ENCODE results near the gene PRLH. TPM values are rescaled to one million over a fixed set of nuclear protein-coding genes. Genes with fewer than 3 reads are reported as not detected.

Gene PRLH
- total and polyA plus RNA-seq, 2 of the 13 experiments (the other 11 are each of a cell fraction or from before 2014, with no cell fraction given) = not detected

GRCh38 chr2:237603049-237603717, 36.8 kb downstream of the PRLH start:
- no peaks in the 10 kb centered on the region for H4K20me1 ChIP-seq (ENCODE audit: insufficient read depth, low read length)
- BruUV-seq (replicated peaks) = no TSS peak
- no peak overlapping the region for H3K27ac ChIP-seq (ENCODE audit: extremely low read length, insufficient read depth, low read length)
- H3K79me2 ChIP-seq (ENCODE audit: insufficient read depth, low read length) = peaks cover 7% of the 10 kb centered on the region
- ATAC-seq = no peak
- H3K9ac ChIP-seq (ENCODE audit: insufficient read depth, low read depth, low read length) = no peak overlapping the region
- H3K9me3 ChIP-seq (ENCODE audit: low read length) = no peaks in the 10 kb centered on the region
- no peak for FAIRE-seq
- no peak for DNase-seq (ENCODE audit: low spot score)
- H3K4me1 ChIP-seq (ENCODE audit: insufficient read depth, low read length) = peaks cover 76% of the 10 kb centered on the region
- intact Hi-C loops (cut with micrococcal nuclease; ENCODE audit: unreplicated experiment) = no loop called here
- H3K36me3 ChIP-seq (replicated peaks in 1 of 2; ENCODE audit: control insufficient read depth in 1 of 2, insufficient read depth in 2 of 2, low read length in 2 of 2) = no peaks in the 10 kb centered on the region
- peak overlapping the region in 1 of 3 experiments; percentile 14; a peak in 1 of 6 replicates for H3K4me3 ChIP-seq (replicated peaks in 1 of 3; ENCODE audit: insufficient read depth in 1 of 3, low read depth in 2 of 3, low read length in 3 of 3)
- CTCF ChIA-PET (ENCODE audit: low intra/inter-chr PET ratio, low total read pairs) = interaction anchor here (2.8 kb wide), 1 partner anchor 141 kb away, joined by 22 read pairs; no protein-coding TSS in a partner anchor
- H2AFZ ChIP-seq (ENCODE audit: low read length) = peak overlapping the region; percentile 8
- WGBS (ENCODE audit: low lambda C conversion rate) = 66% methylated on average over 13 of the region's 13 CpGs
- peaks cover 5 to 6% of the 10 kb centered on the region in 2 experiments; a peak in 4 of 5 replicates for H3K27me3 ChIP-seq (ENCODE audit: control insufficient read depth in 1 of 2, insufficient read depth in 2 of 2, low read length in 2 of 2)
- POLR2A ChIA-PET = no interaction called here
- peak overlapping the region; percentile 57 for H3K4me2 ChIP-seq (ENCODE audit: low read depth, low read length)
- in situ Hi-C loops (cut with HindIII; ENCODE audit: extremely low pct_ligation_motif_present, low pct_unique_long_range_greater_than_20kb) = loop anchor here (5.0 kb wide), 1 partner anchor 139 kb away; no protein-coding TSS in a partner anchor
- no peak for TF ChIP-seq HMGA1 (CRISPR knock-in tag; conservative IDR thresholded peaks at IDR 0.05)
- no peak for TF ChIP-seq CHD2 (IDR thresholded peaks at IDR 0.05; ENCODE audit: low read depth, low read length)
- TF ChIP-seq ZSCAN9 (CRISPR knock-in tag; IDR thresholded peaks at IDR 0.05; ENCODE audit: borderline replicate concordance) = no peak
- no peak for TF ChIP-seq SNAPC4 (CRISPR knock-in tag; IDR thresholded peaks at IDR 0.05)
- TF ChIP-seq TAF15 (IDR thresholded peaks at IDR 0.05; ENCODE audit: low read depth, low read length, poor library complexity, severe bottlenecking) = no peak
- TF ChIP-seq FOSL1 (CRISPR knock-in tag; IDR thresholded peaks at IDR 0.05; ENCODE audit: borderline replicate concordance) = no peak
- no peak for TF ChIP-seq MXD3 (CRISPR knock-in tag; IDR thresholded peaks at IDR 0.05)
- TF ChIP-seq KLF15 (CRISPR knock-in tag; IDR thresholded peaks at IDR 0.05; ENCODE audit: borderline replicate concordance) = no peak
- no peak for TF ChIP-seq SP2 (CRISPR knock-in tag; IDR thresholded peaks at IDR 0.05)
- TF ChIP-seq ZNF629 (CRISPR knock-in tag; conservative IDR thresholded peaks at IDR 0.05) = peak; percentile 96
- TF ChIP-seq IRF1 (CRISPR knock-in tag; IDR thresholded peaks at IDR 0.05; ENCODE audit: low read depth) = 0 out of 2 replicates have a peak, but pooled peaks have one; percentile 30
- TF ChIP-seq ZNF501 (CRISPR knock-in tag; IDR thresholded peaks at IDR 0.05) = no peak
- TF ChIP-seq ZNF34 (CRISPR knock-in tag; IDR thresholded peaks at IDR 0.05; ENCODE audit: borderline replicate concordance) = no peak
- 0 out of 2 replicates have a peak, but pooled peaks have one; percentile 27 for TF ChIP-seq RNF2 (conservative IDR thresholded peaks at IDR 0.05; ENCODE audit: low read depth)
- no peak for TF ChIP-seq ZNF800 (CRISPR knock-in tag; IDR thresholded peaks at IDR 0.05)
- no peak for TF ChIP-seq EEA1 (CRISPR knock-in tag; IDR thresholded peaks at IDR 0.05; ENCODE audit: borderline replicate concordance)
